CD4-positive, alpha-beta T cell treated with Interleukin-1 beta for 1 hour (primary cell): ENCODE results near the gene PTPRCAP.

ENCODE experiments used
- DNase-seq, 2 donors: peaks; one replicate each; pipeline ENCODE4 v3.0.0-alpha.2; 2020 to 2022

Gene PTPRCAP

DNA sequence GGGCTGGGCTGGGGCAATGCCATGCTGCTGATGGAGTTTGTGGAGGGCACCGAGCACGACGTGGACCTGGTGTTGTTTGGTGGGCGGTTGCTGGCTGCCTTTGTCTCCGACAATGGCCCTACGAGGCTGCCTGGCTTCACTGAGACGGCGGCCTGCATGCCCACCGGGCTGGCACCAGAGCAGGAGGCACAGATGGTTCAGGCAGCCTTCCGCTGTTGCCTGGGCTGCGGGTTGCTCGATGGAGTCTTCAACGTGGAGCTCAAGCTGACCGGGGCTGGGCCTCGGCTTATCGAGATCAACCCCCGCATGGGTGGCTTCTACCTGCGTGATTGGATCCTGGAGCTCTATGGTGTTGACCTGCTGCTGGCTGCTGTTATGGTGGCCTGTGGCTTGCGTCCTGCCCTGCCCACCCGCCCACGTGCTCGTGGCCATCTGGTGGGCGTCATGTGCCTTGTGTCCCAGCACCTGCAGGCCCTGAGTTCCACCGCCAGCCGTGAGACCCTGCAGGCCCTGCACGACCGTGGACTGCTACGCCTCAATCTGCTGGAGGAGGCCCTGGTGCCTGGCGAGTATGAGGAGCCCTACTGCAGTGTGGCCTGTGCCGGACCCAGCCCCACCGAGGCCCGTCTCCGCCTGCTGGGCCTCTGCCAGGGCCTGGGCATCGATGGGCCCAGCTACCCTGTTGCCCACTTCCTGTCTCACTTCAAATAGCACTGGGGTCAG is 13.4 kb downstream of the PTPRCAP start:
- no peak for DNase-seq

GRCh38 chr11:67423466-67423865 is 14.0 kb downstream of the PTPRCAP start:
- no peak for DNase-seq

DNA sequence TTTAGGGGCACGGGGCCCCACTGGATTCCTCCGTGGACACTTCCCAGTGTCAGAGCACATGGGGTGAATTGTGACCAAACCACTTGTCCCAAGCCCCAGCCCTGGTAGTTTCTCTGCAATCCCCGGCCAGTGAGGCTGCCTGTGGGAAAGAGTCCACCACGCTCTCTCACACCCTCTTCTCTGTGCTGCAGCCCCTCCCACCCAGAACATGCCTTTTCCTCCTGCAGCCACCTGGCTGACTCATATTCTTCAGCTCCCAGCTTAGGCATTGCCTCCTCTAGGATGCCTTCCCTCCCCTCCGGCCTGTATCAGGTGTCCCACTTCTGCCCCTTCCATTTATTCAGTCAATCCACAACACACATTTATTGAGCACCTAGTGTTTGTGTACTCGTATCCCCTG is 14.6 kb downstream of the PTPRCAP start:
- DNase-seq, result no peak

DNA sequence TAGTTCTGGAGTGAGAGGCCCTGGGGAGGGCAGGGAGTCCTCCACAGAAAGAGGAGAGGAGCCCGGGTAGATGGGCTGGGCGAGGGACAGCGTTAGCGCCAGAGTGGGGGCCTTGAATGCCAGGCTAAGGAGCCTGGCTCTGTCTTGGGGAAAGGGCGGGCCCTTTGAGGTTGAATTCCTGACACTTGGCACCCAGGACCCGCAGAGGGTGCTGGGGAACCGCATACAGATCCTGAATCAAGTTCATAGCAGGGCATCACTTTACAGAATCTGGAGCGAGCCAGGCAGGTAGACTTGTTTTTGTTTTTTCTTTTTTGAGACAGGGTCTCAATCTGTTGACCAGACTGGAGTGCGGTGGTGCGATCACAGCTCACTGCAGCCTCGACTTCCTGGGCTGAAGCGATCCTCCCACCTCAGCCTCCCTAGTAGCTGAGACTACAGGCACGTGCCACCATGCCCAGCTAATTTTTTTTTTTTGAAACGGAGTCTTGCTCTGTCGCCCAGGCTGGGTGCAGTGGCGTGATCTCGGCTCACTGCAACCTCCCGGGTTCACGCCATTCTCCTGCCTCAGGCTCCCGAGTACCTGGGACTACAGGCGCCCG is 16.0 kb downstream of the PTPRCAP start:
- no peak for DNase-seq

GRCh38 chr11:67420646-67421429 is 16.6 kb downstream of the PTPRCAP start:
- peak; percentile 97 to 98 for DNase-seq

GRCh38 chr11:67420147-67420645 is 17.3 kb downstream of the PTPRCAP start:
- DNase-seq, result no peak

- DNase-seq, result no peak
Observed at GRCh38 chr11:67419325-67420049, 18.0 kb downstream of the PTPRCAP start.

DNA sequence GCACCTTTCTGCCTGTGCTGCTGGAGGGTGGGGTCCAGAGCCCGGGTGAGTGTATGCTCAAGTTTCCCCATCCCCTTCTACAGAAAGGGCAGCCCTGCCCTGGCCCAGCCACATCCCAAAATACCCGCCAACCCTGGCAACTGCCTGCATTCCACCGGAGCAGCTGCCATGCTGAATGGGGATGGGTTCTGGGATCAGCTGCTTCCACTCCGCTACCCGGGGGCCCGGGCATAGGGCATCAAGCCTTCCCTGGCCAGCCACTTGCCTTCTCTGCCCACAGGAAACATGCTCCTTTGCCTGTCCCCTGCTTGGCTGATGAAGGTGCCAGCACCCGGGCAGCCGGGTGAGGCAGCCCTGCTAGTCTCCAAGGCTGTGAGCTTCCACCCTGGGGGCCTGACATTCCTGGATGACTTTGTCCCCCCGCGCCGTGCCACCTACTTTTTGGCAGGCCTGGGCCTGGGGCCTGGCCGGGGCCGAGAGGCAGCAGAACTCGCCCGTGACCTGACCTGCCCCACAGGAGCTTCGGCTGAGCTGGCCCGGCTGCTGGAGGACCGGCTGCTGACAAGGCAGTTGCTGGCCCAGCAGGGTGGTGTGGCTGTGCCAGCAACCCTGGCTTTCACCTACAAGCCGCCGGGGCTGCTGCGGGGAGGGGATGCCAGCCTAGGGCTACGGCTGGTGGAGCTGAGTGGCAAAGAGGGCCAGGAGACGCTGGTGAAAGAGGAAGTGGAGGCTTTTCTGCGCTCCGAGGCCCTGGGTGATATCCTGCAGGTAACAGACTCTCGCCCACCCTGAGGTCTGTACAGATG is 18.8 kb downstream of the PTPRCAP start:
- peak; percentile 44 to 70 for DNase-seq

GRCh38 chr11:67417425-67417824 is 20.1 kb downstream of the PTPRCAP start:
- DNase-seq, result no peak

- DNase-seq, result peak; percentile 87 to 88
Observed at GRCh38 chr11:67416416-67417335, 20.8 kb downstream of the PTPRCAP start.

GRCh38 chr11:67415501-67416304 is 21.8 kb downstream of the PTPRCAP start, which contains the start of gene CARNS1:
TSS of gene CARNS1 (plus strand) at chr11:67415678. CDS start at chr11:67416200, 522 bp downstream.
- DNase-seq, result no peak

- DNase-seq, result no peak
Observed at GRCh38 chr11:67413266-67413849, 24.1 kb downstream of the PTPRCAP start.

DNA sequence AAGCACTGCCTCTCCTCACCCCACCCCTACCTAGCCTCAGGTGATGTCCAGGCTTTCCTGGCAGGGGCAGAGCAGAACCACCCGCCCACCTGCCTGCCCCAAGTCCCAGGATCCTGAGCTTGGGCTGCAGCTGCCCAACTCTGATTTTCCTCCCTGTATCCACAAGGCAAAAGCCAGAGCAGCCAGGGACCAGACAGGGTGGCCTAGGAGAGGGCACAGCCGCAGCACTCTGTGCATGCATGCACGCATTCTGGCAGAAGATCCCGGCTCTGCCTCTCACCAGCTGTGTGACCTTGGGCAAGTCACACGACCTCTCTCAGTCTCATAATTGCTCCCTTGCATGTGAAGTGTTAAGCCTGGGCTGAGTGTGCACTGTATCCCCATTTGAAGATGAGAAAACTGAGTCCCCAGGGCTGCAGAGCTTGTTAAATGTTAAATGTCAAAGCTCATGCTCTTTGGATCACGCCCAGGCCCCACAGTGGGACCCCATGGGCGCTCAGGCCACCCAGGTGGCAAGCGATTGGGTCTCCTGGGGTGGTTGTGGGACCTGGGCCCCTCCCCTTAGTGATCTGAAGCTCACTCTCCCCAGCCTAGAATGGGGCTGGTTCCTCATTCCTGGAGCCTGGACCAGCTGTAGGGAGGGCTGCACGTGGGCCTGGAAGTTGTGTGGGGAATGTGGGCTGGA is 24.8 kb downstream of the PTPRCAP start:
- no peak for DNase-seq

- no peak for DNase-seq
Observed at GRCh38 chr11:67411785-67412152, 25.7 kb downstream of the PTPRCAP start.

GRCh38 chr11:67410984-67411784 is 26.3 kb downstream of the PTPRCAP start:
- DNase-seq, result no peak

- no peak for DNase-seq
Observed at GRCh38 chr11:67410369-67410831, 27.1 kb downstream of the PTPRCAP start.

- DNase-seq, result peak in 1 of 2 donors; percentile 45
Observed at GRCh38 chr11:67409781-67410368, 27.6 kb downstream of the PTPRCAP start.

GRCh38 chr11:67409261-67409666 is 28.2 kb downstream of the PTPRCAP start:
- peak; percentile 78 to 82 for DNase-seq
